Left colon (tissue), 2 donors: ENCODE measurements around the gene PWP1. TPM values are rescaled to one million over a fixed set of nuclear protein-coding genes. Genes with fewer than 3 reads are reported as not detected.

Experiments used
- ATAC-seq: fragments of 200-7000 bp; cut with Tn5 transposase; one replicate; pipeline ENCODE4 v1.9.1; 2020; ENCODE audit warnings: mild to moderate bottlenecking, moderate library complexity
- DNase-seq, 2 donors: peaks; one replicate each; pipeline ENCODE4 v3.0.0-alpha.2; 2020
- intact Hi-C, 2 donors: fragments of 100-400 bp; cut with DNase I in 1 of 2; cut with micrococcal nuclease in 1 of 2; formaldehyde crosslinking; loops; one replicate each; pipeline versions ENCODE4 v1.11.2 to v1.14.0; 2022; cut with DNase I, micrococcal nuclease
- long read RNA-seq: library from polyadenylated mRNA; unstranded; transcript quantifications from one replicate; pipeline ENCODE4 v2.0.0, GENCODE V29; 2021
- total RNA-seq, 2 donors: library from RNA; stranded (reverse); fragmentation: NEBNext Ultra II Directional; extraction: Animal tissue kit (Norgen Biotek cat#: 25700); gene quantifications; one replicate each; pipeline ENCODE4 v1.2.1, GENCODE V29; 2021
- donor health status: DM: no; HTN: no; CAD: no.
- donor health status: DM: yes; HTN: yes; CAD: no.

The PWP1 gene
- 10 to 100 TPM; 19.1 to 20.6 TPM for total RNA-seq
- long read RNA-seq, transcript PWP1-201 (15 exons, 2,621 nt): major isoform, 23 of 34 reads
- long read RNA-seq, partial matches to known transcripts: 9 of 34 reads
- long read RNA-seq, other reads (novel, unspliced or antisense): 2 of 34 reads

GRCh38 chr12:107685360-107686248, at the start of gene PWP1:
Gene PWP1 (plus strand): TSS chr12:107685799. CDS start chr12:107685900, 101 bp downstream.
- intact Hi-C loops: no loop called here
- ATAC-seq (peak; percentile 94), DNase-seq (peak; percentile 95 to 98)

GRCh38 chr12:107641154-107641553, 44.4 kb upstream of the PWP1 start:
- ATAC-seq (no peak), DNase-seq (no peak)
- intact Hi-C loops: no loop called here

GRCh38 chr12:107642240-107642639, 43.4 kb upstream of the PWP1 start:
- DNase-seq: no peak
- no peak for ATAC-seq
- intact Hi-C loops: no loop called here

GRCh38 chr12:107645630-107646333, 39.8 kb upstream of the PWP1 start:
- intact Hi-C loops: no loop called here
- DNase-seq (no peak), ATAC-seq (no peak)

GRCh38 chr12:107646436-107646835, 39.2 kb upstream of the PWP1 start:
- no peak for DNase-seq
- intact Hi-C loops: no loop called here
- no peak for ATAC-seq

GRCh38 chr12:107649661-107650061, 35.9 kb upstream of the PWP1 start:
- DNase-seq: no peak
- intact Hi-C loops: no loop called here
- no peak for ATAC-seq

GRCh38 chr12:107650977-107651376, 34.6 kb upstream of the PWP1 start:
- no peak for DNase-seq
- ATAC-seq: no peak
- intact Hi-C loops: no loop called here

- no peak for DNase-seq
- ATAC-seq: no peak
- intact Hi-C loops: no loop called here
Measured at GRCh38 chr12:107651571-107652449, 33.8 kb upstream of the PWP1 start.

- intact Hi-C loops: no loop called here
- ATAC-seq (no peak), DNase-seq (no peak)
Measured at GRCh38 chr12:107653519-107653918, 32.1 kb upstream of the PWP1 start.

- peak; percentile 31 for ATAC-seq
- no peak for DNase-seq
- intact Hi-C loops: no loop called here
Measured at GRCh38 chr12:107654873-107655272, 30.7 kb upstream of the PWP1 start.

GRCh38 chr12:107655281-107656065, 30.1 kb upstream of the PWP1 start:
- ATAC-seq: peak; percentile 94
- intact Hi-C loops: no loop called here
- peak in 1 of 2 donors; percentile 46 for DNase-seq

GRCh38 chr12:107656302-107656701, 29.3 kb upstream of the PWP1 start:
- intact Hi-C loops: no loop called here
- ATAC-seq (no peak), DNase-seq (no peak)

- ATAC-seq: peak; percentile 79
- peak in 1 of 2 donors; percentile 11 for DNase-seq
- intact Hi-C loops: no loop called here
Measured at GRCh38 chr12:107657133-107657532, 28.5 kb upstream of the PWP1 start.

GRCh38 chr12:107657621-107658020, 28.0 kb upstream of the PWP1 start:
- ATAC-seq: no peak
- intact Hi-C loops: no loop called here
- DNase-seq: no peak

GRCh38 chr12:107660235-107660634, 25.4 kb upstream of the PWP1 start:
- DNase-seq: no peak
- no peak for ATAC-seq
- intact Hi-C loops: no loop called here

- DNase-seq: no peak
- ATAC-seq: no peak
- intact Hi-C loops: no loop called here
Measured at GRCh38 chr12:107660861-107661415, 24.7 kb upstream of the PWP1 start.

- no peak for DNase-seq
- ATAC-seq: no peak
- intact Hi-C loops: no loop called here
Measured at GRCh38 chr12:107661830-107662229, 23.8 kb upstream of the PWP1 start.

GRCh38 chr12:107662484-107662883, 23.1 kb upstream of the PWP1 start:
- DNase-seq: no peak
- intact Hi-C loops: no loop called here
- no peak for ATAC-seq
